Keratinocyte (primary cell): ENCODE data around the gene G6PC3. TPM values are rescaled to one million over a fixed set of nuclear protein-coding genes. Genes with fewer than 3 reads are reported as not detected.

Experiments
- DNase-seq: peaks from one replicate; pipeline ENCODE4 v3.0.0-alpha.2; 2011; ENCODE audit warnings: low read depth, missing footprints, low spot score
- FAIRE-seq: peaks from 2 replicates; lab custom pipeline; 2011; peaks lifted over from hg19 to GRCh38; lab: Jason Lieb, UNC
- H2AFZ ChIP-seq: 2 replicates; pipeline ENCODE4 v1.6.0; 2012; ENCODE audit warnings: low read length, control low read depth, inconsistent platforms; ENCODE audit not compliant: control insufficient read depth
- H3K27ac ChIP-seq: 2 replicates; pipeline ENCODE4 v1.5.1; 2011; ENCODE audit warnings: low read length; ENCODE audit not compliant: control insufficient read depth, insufficient read depth
- H3K27me3 ChIP-seq: 3 replicates; pipeline ENCODE4 v1.6.0; 2011; ENCODE audit warnings: low read length; ENCODE audit not compliant: control insufficient read depth, insufficient read depth; ENCODE audit errors: extremely low read depth
- H3K36me3 ChIP-seq, 2 experiments: 2 replicates in 1 of 2; 3 replicates in 1 of 2; pipeline ENCODE4 v1.5.1; 2011; ENCODE audit warnings: low read length in 2 of 2, mild to moderate bottlenecking in 1 of 2; ENCODE audit not compliant: control insufficient read depth in 2 of 2, insufficient read depth in 2 of 2; ENCODE audit errors: extremely low read depth in 1 of 2
- H3K4me1 ChIP-seq: 3 replicates; pipeline ENCODE4 v1.5.1; 2011; ENCODE audit warnings: low read length; ENCODE audit not compliant: control insufficient read depth, insufficient read depth; ENCODE audit errors: extremely low read depth
- H3K4me2 ChIP-seq: 3 replicates; pipeline ENCODE4 v1.6.0; 2011; ENCODE audit warnings: low read depth, low read length; ENCODE audit not compliant: control insufficient read depth, insufficient read depth; ENCODE audit errors: extremely low read depth
- H3K4me3 ChIP-seq, 3 experiments: fragments of 200-600 bp in 1 of 3; sonication (generic) in 1 of 3; 2 replicates in 2 of 3; 3 replicates in 1 of 3; pipeline ENCODE4 v1.5.1; 2011 to 2016; ENCODE audit warnings: low read length in 3 of 3, mild to moderate bottlenecking in 3 of 3, control low read depth in 2 of 3, inconsistent platforms in 1 of 3, low read depth in 1 of 3, mixed read lengths in 1 of 3, mixed run types in 1 of 3, moderate library complexity in 1 of 3; ENCODE audit not compliant: control insufficient read depth in 2 of 3, insufficient read depth in 2 of 3; ENCODE audit errors: extremely low read depth in 1 of 3
- H3K79me2 ChIP-seq: 2 replicates; pipeline ENCODE4 v1.6.0; 2012; ENCODE audit warnings: low read length; ENCODE audit not compliant: control insufficient read depth, insufficient read depth
- H3K9ac ChIP-seq: 3 replicates; pipeline ENCODE4 v1.6.0; 2011; ENCODE audit warnings: low read length; ENCODE audit not compliant: control insufficient read depth, insufficient read depth; ENCODE audit errors: extremely low read depth
- H3K9me1 ChIP-seq: 3 replicates; pipeline ENCODE4 v1.6.0; 2011; ENCODE audit warnings: low read length; ENCODE audit not compliant: control insufficient read depth, insufficient read depth; ENCODE audit errors: extremely low read depth
- H3K9me3 ChIP-seq: 2 replicates; pipeline ENCODE4 v1.5.1; 2012; ENCODE audit warnings: low read depth, low read length; ENCODE audit not compliant: control insufficient read depth
- H4K20me1 ChIP-seq: 3 replicates; pipeline ENCODE4 v1.6.0; 2011; ENCODE audit warnings: low read length; ENCODE audit not compliant: control insufficient read depth, insufficient read depth; ENCODE audit errors: extremely low read depth
- EZH2 ChIP-seq: IDR thresholded peaks from one replicate; pipeline ENCODE4 v1.6.1; 2012; ENCODE audit warnings: inconsistent platforms, mild to moderate bottlenecking, low read length, moderate library complexity
- dilution Hi-C: fragments of 300-500 bp; cut with MboI; formaldehyde crosslinking; loops from one replicate; pipeline ENCODE4 v1.7.0; 2020; ENCODE audit warnings: low sequenced_read_pairs; ENCODE audit not compliant: extremely low pct_ligation_motif_present
- polyA plus RNA-seq, 5 experiments: library from polyadenylated mRNA; depleted of rRNA in 3 of 5; stranded (reverse) in 3 of 5; stranded (forward) in 1 of 5; unstranded in 1 of 5; fragments of >200 nt; gene quantifications; 1 replicate in 1 of 5; 2 replicates in 3 of 5; 3 replicates in 1 of 5; pipeline versions ENCODE4 v1.2.1 to v1.2.3, GENCODE V29; 2011 to 2012; ENCODE audit warnings: missing spikeins in 2 of 5, low read depth in 1 of 5, low replicate concordance in 1 of 5
- TF ChIP-seq, protein P1 (sequence below), 3 experiments: IDR thresholded peaks in 1 of 3; conservative IDR thresholded peaks in 1 of 3; optimal IDR thresholded peaks in 1 of 3; 2 replicates in 2 of 3; 3 replicates in 1 of 3; pipeline versions ENCODE3 to v1.5.1; 2011; ENCODE audit warnings: low read length in 3 of 3, mild to moderate bottlenecking in 3 of 3, moderate library complexity in 2 of 3, control low read depth in 1 of 3, inconsistent platforms in 1 of 3; ENCODE audit not compliant: insufficient read depth in 2 of 3; ENCODE audit errors: extremely low read depth in 1 of 3

G6PC3 gene
- polyA plus RNA-seq, 1 donor (not counting 4 experiments of a cell fraction or from before 2014, with no cell fraction given), result 28.0 TPM

DNA sequence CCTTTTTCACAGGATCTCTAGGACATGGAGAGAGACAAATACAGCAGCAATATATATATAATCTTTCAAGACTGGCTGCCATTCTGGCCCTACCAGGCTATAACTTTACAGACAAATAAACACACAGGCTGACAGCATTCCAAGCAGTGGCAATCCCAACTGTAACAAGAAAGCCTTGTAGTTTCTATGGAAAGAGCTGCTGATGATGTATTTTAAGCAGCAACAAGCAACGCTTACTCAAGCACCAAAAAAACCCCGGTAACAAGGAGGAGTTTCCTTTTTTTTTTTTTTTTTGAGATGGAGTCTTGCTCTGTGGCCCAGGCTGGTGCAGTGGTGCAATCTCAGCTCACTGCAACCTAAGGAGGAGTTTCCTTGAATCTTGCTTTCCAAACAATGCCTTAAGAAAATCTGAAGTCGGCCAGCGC is 27.3 kb upstream of the G6PC3 start:
- Histone ChIP-seq H3K79me2 (peaks cover 60% of the 10 kb centered on the region), H4K20me1 (peaks cover 8% of the 10 kb centered on the region), H3K4me2 (no peak overlapping the region), H3K36me3 (peaks cover 3 to 4% of the 10 kb centered on the region in 2 experiments), H3K4me1 (peaks cover 30% of the 10 kb centered on the region), H3K9ac (no peak overlapping the region), H3K27ac (no peak overlapping the region), H2AFZ (no peak overlapping the region), H3K27me3 (no peaks in the 10 kb centered on the region), H3K9me1 (peaks cover 2% of the 10 kb centered on the region), H3K4me3 (no peak overlapping the region), H3K9me3 (no peaks in the 10 kb centered on the region)
- dilution Hi-C loops, result no loop called here
- TF ChIP-seq, protein P1, sequence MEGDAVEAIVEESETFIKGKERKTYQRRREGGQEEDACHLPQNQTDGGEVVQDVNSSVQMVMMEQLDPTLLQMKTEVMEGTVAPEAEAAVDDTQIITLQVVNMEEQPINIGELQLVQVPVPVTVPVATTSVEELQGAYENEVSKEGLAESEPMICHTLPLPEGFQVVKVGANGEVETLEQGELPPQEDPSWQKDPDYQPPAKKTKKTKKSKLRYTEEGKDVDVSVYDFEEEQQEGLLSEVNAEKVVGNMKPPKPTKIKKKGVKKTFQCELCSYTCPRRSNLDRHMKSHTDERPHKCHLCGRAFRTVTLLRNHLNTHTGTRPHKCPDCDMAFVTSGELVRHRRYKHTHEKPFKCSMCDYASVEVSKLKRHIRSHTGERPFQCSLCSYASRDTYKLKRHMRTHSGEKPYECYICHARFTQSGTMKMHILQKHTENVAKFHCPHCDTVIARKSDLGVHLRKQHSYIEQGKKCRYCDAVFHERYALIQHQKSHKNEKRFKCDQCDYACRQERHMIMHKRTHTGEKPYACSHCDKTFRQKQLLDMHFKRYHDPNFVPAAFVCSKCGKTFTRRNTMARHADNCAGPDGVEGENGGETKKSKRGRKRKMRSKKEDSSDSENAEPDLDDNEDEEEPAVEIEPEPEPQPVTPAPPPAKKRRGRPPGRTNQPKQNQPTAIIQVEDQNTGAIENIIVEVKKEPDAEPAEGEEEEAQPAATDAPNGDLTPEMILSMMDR (optimal IDR thresholded peaks at IDR 0.05 in 1 of 3, IDR thresholded peaks at IDR 0.05 in 1 of 3, conservative IDR thresholded peaks at IDR 0.05 in 1 of 3; ENCODE audit: extremely low read depth in 1 of 3, insufficient read depth in 2 of 3, low read length in 3 of 3), result no peak
- TF ChIP-seq EZH2, result no peak
- FAIRE-seq (no peak), DNase-seq (no peak)

DNA sequence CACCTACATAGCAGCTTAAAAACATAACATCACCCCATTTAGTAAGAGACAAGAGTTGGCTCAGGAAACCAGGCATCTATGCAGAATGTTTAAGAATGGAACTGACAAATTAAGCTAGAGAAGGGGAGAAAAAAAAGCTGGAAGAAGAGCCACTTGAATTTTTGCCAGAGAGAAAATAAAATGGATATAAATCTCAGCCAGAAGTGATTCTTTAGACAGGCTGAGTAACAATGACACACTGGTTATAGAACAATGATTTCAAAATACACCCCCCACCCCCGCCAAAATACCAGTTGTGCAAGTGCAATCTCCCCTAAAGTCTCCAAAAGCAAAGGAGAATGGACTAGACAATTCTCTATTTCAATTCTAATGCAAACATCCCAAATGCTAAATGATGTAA is 26.5 kb upstream of the G6PC3 start:
- Histone ChIP-seq H4K20me1 (peaks cover 8% of the 10 kb centered on the region), H3K9ac (no peak overlapping the region), H3K9me3 (no peaks in the 10 kb centered on the region), H3K27me3 (no peaks in the 10 kb centered on the region), H3K4me2 (no peak overlapping the region), H3K9me1 (no peaks in the 10 kb centered on the region), H3K4me1 (peaks cover 30% of the 10 kb centered on the region), H3K36me3 (peaks cover 2 to 7% of the 10 kb centered on the region in 2 experiments), H3K4me3 (no peak overlapping the region), H3K79me2 (peaks cover 65% of the 10 kb centered on the region), H2AFZ (no peak overlapping the region), H3K27ac (no peak overlapping the region)
- DNase-seq, result no peak
- dilution Hi-C loops, result no loop called here
- TF ChIP-seq, protein P1 (optimal IDR thresholded peaks at IDR 0.05 in 1 of 3, IDR thresholded peaks at IDR 0.05 in 1 of 3, conservative IDR thresholded peaks at IDR 0.05 in 1 of 3; ENCODE audit: extremely low read depth in 1 of 3, insufficient read depth in 2 of 3, low read length in 3 of 3), result no peak
- TF ChIP-seq EZH2, result no peak
- FAIRE-seq, result no peak
